Neural progenitor cell (in vitro differentiated cells): ENCODE data around the gene TMEM234.

Experiments used
- CTCF ChIP-seq: fragments of 200-600 bp; sonication (generic); IDR thresholded peaks from 2 replicates; pipeline ENCODE4 v1.5.1; 2017; ENCODE audit warnings: antibody characterized with exemption, mild to moderate bottlenecking
- EZH2 ChIP-seq: fragments of 200-600 bp; sonication (generic); IDR thresholded peaks from 2 replicates; pipeline ENCODE4 v1.6.1; 2017; ENCODE audit warnings: antibody characterized with exemption, mild to moderate bottlenecking, moderate library complexity
- EZH2phosphoT487 ChIP-seq: fragments of 200-600 bp; sonication (generic); IDR thresholded peaks from 2 replicates; pipeline ENCODE4 v1.6.1; 2017; ENCODE audit warnings: antibody characterized with exemption

- TF ChIP-seq CTCF (no peak), EZH2 (no peak), EZH2phosphoT487 (no peak)
Observed at GRCh38 chr1:32247452-32247851, 25.3 kb upstream of the TMEM234 start.
